AG04450 (cell line): ENCODE results near the gene NDUFB3. TPM values are rescaled to one million over a fixed set of nuclear protein-coding genes. Genes with fewer than 3 reads are reported as not detected.
"Not testable (repeated sequence)": the region's sequence is repeated elsewhere in the genome, so short reads cannot be mapped to it uniquely, and the experiment has no call there.

Source experiments
- CTCF ChIA-PET: fragments of 300-600, 350-600 bp; formaldehyde crosslinking; extraction: SDS; loops from one replicate; lab custom pipeline; 2022; ENCODE audit warnings: antibody characterized with exemption, inconsistent platforms; lab: Charles Lee
- POLR2A ChIA-PET: fragments of 350-600 bp; formaldehyde crosslinking; extraction: SDS; loops from one replicate; lab custom pipeline; 2021; ENCODE audit warnings: antibody characterized with exemption, inconsistent platforms; lab: Yijun Ruan, JAX
- DNase-seq: peaks from one replicate; pipeline ENCODE4 v3.0.0-alpha.2; 2011; ENCODE audit warnings: low read depth, low spot score
- H3K27ac ChIP-seq: one replicate; pipeline ENCODE4 v1.5.1; 2012; ENCODE audit warnings: low read depth, low read length, control low read depth
- H3K27me3 ChIP-seq: one replicate; pipeline ENCODE4 v1.6.0; 2012; ENCODE audit warnings: low read length; ENCODE audit not compliant: control insufficient read depth, insufficient read depth
- H3K4me3 ChIP-seq: 2 replicates; pipeline ENCODE4 v1.5.1; 2011; ENCODE audit warnings: mild to moderate bottlenecking, low read depth, low read length, control low read depth
- H3K9me3 ChIP-seq: 2 replicates; pipeline ENCODE4 v1.5.1; 2012; ENCODE audit warnings: low read length; ENCODE audit not compliant: control insufficient read depth, insufficient read depth
- polyA plus RNA-seq: library from polyadenylated mRNA; depleted of rRNA; stranded (reverse); fragments of >200 nt; gene quantifications from 2 replicates; pipeline ENCODE4 v1.2.3, GENCODE V29; 2011
- TF ChIP-seq, protein P1 (sequence below): IDR thresholded peaks from 2 replicates; pipeline ENCODE4 v1.5.1; 2011; ENCODE audit warnings: low read depth, low read length, control low read depth, inconsistent platforms

NDUFB3 gene
- polyA plus RNA-seq, 1 experiment, result 121 TPM

GRCh38 chr2:201057715-201058248 is 14.0 kb upstream of the NDUFB3 start:
- Histone ChIP-seq H3K27me3 (no peaks in the 10 kb centered on the region), H3K4me3 (no peak overlapping the region), H3K27ac (no peak overlapping the region), H3K9me3 (no peaks in the 10 kb centered on the region)
- ChIA-PET POLR2A (no interaction called here), CTCF (interaction anchor here (3.0 kb wide), 1 partner anchor 11 kb away, joined by 13 read pairs; no protein-coding TSS in a partner anchor)
- DNase-seq, result no peak
- TF ChIP-seq, protein P1, sequence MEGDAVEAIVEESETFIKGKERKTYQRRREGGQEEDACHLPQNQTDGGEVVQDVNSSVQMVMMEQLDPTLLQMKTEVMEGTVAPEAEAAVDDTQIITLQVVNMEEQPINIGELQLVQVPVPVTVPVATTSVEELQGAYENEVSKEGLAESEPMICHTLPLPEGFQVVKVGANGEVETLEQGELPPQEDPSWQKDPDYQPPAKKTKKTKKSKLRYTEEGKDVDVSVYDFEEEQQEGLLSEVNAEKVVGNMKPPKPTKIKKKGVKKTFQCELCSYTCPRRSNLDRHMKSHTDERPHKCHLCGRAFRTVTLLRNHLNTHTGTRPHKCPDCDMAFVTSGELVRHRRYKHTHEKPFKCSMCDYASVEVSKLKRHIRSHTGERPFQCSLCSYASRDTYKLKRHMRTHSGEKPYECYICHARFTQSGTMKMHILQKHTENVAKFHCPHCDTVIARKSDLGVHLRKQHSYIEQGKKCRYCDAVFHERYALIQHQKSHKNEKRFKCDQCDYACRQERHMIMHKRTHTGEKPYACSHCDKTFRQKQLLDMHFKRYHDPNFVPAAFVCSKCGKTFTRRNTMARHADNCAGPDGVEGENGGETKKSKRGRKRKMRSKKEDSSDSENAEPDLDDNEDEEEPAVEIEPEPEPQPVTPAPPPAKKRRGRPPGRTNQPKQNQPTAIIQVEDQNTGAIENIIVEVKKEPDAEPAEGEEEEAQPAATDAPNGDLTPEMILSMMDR, result no peak

DNA sequence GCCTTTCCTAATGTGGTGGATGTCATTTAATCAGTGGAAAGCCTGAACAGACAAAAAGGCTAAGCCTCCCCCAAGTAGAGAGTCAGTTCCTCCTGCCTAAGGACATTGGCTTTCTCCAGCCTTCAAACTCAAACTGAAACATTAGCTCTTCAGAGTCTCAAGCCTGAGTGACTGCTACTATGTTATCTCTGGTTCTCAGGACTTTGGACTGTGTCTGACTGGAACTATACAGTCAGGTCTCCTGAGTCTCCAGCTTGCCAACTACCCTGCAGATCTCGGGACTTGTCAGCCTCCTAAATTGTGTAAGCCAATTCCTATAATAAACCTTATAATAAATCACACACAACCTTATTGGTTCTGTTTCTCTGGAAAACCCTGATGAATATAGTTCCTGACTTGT is 12.9 kb upstream of the NDUFB3 start:
- no peaks in the 10 kb centered on the region for H3K27me3 ChIP-seq
- TF ChIP-seq, protein P1, result no peak
- no peak overlapping the region for H3K4me3 ChIP-seq
- ChIA-PET POLR2A (no interaction called here), CTCF (interaction anchor here (3.0 kb wide), 1 partner anchor 10 kb away, joined by 13 read pairs; no protein-coding TSS in a partner anchor)
- no peak for DNase-seq
- H3K27ac ChIP-seq, result no peak overlapping the region
- H3K9me3 ChIP-seq, result no peaks in the 10 kb centered on the region

DNA sequence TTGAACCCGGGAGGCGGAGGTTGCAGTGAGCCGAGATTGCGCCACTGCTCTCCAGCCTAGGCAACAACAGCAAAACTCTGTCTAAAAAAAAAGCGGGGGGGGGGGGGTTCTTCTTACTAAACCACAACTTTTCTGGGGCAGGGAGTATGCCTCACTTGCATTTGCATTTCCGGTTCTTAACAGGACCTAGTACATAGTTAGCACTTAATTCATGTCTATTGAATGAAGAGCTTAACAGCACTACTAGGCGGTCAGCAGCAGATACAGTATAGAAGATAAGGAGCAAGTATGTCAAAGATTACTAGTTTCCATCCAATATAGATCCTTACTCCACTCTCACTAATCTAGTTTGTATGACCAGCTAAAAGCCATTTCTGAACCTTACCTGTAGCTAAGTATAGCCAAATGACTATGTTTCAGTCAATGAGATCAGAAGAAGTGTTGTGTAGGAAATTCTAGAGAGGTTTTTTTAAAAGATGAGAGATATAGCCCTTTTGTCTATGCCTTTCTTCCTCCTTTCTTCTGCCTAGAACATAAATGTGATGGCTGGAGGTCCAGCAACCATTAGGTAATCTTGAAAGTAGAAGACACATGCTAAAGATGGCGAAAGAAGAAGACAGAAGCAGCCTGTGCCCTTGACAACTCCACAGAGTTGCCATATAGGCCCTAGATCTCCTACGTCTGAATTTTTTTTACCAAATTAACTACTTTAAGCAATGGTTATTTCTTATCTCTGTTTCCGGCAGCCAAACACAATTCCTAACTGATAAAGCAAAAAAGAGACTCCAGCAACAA is 11.6 kb upstream of the NDUFB3 start:
- no peak overlapping the region for H3K4me3 ChIP-seq
- H3K27ac ChIP-seq, result no peak overlapping the region
- no peak for DNase-seq
- no peaks in the 10 kb centered on the region for H3K9me3 ChIP-seq
- ChIA-PET POLR2A (no interaction called here), CTCF (no interaction called here)
- TF ChIP-seq, protein P1, result no peak
- H3K27me3 ChIP-seq, result no peaks in the 10 kb centered on the region

DNA sequence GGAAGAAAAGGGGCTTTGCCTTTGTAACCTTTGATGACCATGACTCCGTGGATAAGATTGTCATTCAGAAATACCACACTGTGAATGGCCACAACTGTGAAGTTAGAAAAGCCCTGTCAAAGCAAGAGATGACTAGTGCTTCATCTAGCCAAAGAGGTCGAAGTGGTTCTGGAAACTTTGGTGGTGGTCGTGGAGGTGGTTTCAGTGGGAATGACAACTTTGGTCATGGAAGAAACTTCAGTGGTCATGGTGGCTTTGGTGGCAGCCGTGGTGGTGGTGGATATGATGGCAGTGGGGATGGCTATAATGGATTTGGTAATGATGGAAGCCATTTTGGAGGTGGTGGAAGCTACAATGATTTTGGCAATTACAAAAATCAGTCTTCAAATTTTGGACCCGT is 8.3 kb upstream of the NDUFB3 start:
- POLR2A ChIA-PET, CTCF ChIA-PET, DNase-seq: not testable (repeated sequence)

DNA sequence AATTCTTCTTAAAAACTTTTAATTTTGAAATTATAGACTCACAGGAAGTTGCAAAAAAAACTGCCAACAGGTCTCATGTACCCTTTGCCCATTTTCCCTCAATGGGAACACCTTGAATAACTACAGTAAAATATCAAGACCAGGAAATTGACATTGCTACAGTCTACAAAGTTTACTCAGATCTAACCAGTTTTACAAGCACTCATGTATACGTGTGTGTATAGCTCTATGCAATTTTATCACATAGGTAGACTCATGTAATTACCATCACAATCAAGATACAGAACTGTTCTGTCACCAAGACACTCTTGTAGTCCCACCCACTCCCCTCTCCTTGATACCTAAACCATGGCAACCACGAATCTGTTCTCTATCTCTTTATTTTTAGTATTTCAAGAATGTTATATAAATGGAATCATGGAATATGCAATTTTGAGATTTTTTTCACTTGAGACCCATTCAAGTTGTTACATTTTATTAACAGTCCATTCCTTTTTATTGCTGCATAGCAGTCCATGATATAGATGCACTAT is 6.9 kb upstream of the NDUFB3 start:
- TF ChIP-seq, protein P1, result no peak
- Histone ChIP-seq H3K9me3 (no peaks in the 10 kb centered on the region), H3K4me3 (no peak overlapping the region), H3K27ac (no peak overlapping the region), H3K27me3 (no peaks in the 10 kb centered on the region)
- CTCF ChIA-PET, result interaction anchor here (0.7 to 1.1 kb wide), 3 partner anchors 101 to 160 kb away, joined by 3 to 5 read pairs (median 3); partner anchors contain the start of gene ORC2
- no peak for DNase-seq
- POLR2A ChIA-PET, result no interaction called here

More for the DNA sequence above, 8.3 kb upstream of the NDUFB3 start:
- not testable (repeated sequence) for H3K27ac ChIP-seq, H3K27me3 ChIP-seq, H3K4me3 ChIP-seq, H3K9me3 ChIP-seq
